Measurements from ENCODE around the gene ANKZF1. TPM values are rescaled to one million over a fixed set of nuclear protein-coding genes. Genes with fewer than 3 reads are reported as not detected.
A peak's percentile ranks its signal among the peaks of the same experiment; 100 is the strongest.

The ANKZF1 gene
- polyA plus RNA-seq, 1 of the 3 experiments (the other 2 are of a cell fraction) = 22.3 TPM

GRCh38 chr2:219228041-219228910 is 1.3 kb upstream of the ANKZF1 start:
- Histone ChIP-seq H3K27me3 (ENCODE audit: insufficient read depth) (no peaks in the 10 kb centered on the region), H3K4me1 (ENCODE audit: control insufficient read depth in 1 of 2, insufficient read depth in 2 of 2, low read depth in 1 of 2, low read length in 1 of 2) (peaks cover 3 to 16% of the 10 kb centered on the region in 2 experiments; a peak in 1 of 4 replicates), H3K9me3 (no peaks in the 10 kb centered on the region), H3F3A (replicated peaks; ENCODE audit: insufficient read depth) (peaks cover 11% of the 10 kb centered on the region), H2AFZ (ENCODE audit: low read depth) (peak overlapping the region; percentile 75; the same call in 1 of the 2 replicates), H3K36me3 (replicated peaks in 1 of 2; ENCODE audit: control insufficient read depth in 1 of 2, insufficient read depth in 2 of 2, low read length in 1 of 2) (peaks cover 10 to 39% of the 10 kb centered on the region in 2 experiments), H4K20me1 (ENCODE audit: insufficient read depth) (no peaks in the 10 kb centered on the region), H3K79me2 (ENCODE audit: insufficient read depth) (peaks cover 27% of the 10 kb centered on the region), H3K9ac (peak overlapping the region; percentile 78), H3K9me2 (no peaks in the 10 kb centered on the region), H3K4me3 (ENCODE audit: low read depth in 2 of 2, low read length in 1 of 2) (peak overlapping the region; percentile 82 to 87), H3K27ac (ENCODE audit: low read depth in 2 of 2, low read length in 1 of 2) (peak overlapping the region in 1 of 2 experiments; percentile 75; a peak in 2 of 4 replicates), H3K4me2 (peak overlapping the region; percentile 98)
- DNase-seq = no peak
- TF ChIP-seq TCF12 (IDR thresholded peaks at IDR 0.05) = no peak
- no peak for TF ChIP-seq USF2 (IDR thresholded peaks at IDR 0.05; ENCODE audit: borderline replicate concordance, low read depth, low read length)
- no peak for TF ChIP-seq JUND (IDR thresholded peaks at IDR 0.05)
- CTCF ChIA-PET = interaction anchor here (0.8 to 5.1 kb wide), 6 partner anchors 9 to 198 kb away, joined by 3 to 40 read pairs (median 6); partner anchors contain the start of gene ABCB6
- 50% methylated on average over 6 of the region's 7 CpGs for WGBS (ENCODE audit: low lambda C conversion rate)
- POLR2A ChIA-PET = interaction anchor here (0.7 to 2.7 kb wide), 4 partner anchors 10 to 51 kb away, joined by 3 to 23 read pairs (median 14); partner anchors contain the start of genes ABCB6, CNPPD1, GLB1L and STK16

- peaks cover 11% of the 10 kb centered on the region for H3F3A ChIP-seq (replicated peaks; ENCODE audit: insufficient read depth)
- H3K9me2 ChIP-seq = no peaks in the 10 kb centered on the region
- peak overlapping the region; percentile 78 for H3K9ac ChIP-seq
- POLR2A ChIA-PET = interaction anchor here (0.6 to 2.7 kb wide), 4 partner anchors 10 to 55 kb away, joined by 3 to 23 read pairs (median 14); partner anchors contain the start of genes ABCB6, CNPPD1, GLB1L and STK16
- TF ChIP-seq FOSL2 (IDR thresholded peaks at IDR 0.05; ENCODE audit: borderline replicate concordance, low read depth) (no peak), RCOR1 (IDR thresholded peaks at IDR 0.05; ENCODE audit: low read length) (no peak), FOXJ3 (CRISPR knock-in tag; IDR thresholded peaks at IDR 0.05) (no peak), NRF1 (IDR thresholded peaks at IDR 0.05; ENCODE audit: low read depth, low read length) (no peak), CTCF (IDR thresholded peaks at IDR 0.05) (no peak), USF2 (IDR thresholded peaks at IDR 0.05; ENCODE audit: borderline replicate concordance, low read depth, low read length) (no peak), SMC3 (IDR thresholded peaks at IDR 0.05; ENCODE audit: low read depth, low read length) (no peak), GATA2 (CRISPR knock-in tag; IDR thresholded peaks at IDR 0.05) (no peak)
- H3K79me2 ChIP-seq (ENCODE audit: insufficient read depth) = peaks cover 27% of the 10 kb centered on the region
- H2AFZ ChIP-seq (ENCODE audit: low read depth) = peak overlapping the region; percentile 75; the same call in 1 of the 2 replicates
- peaks cover 9 to 39% of the 10 kb centered on the region in 2 experiments for H3K36me3 ChIP-seq (replicated peaks in 1 of 2; ENCODE audit: control insufficient read depth in 1 of 2, insufficient read depth in 2 of 2, low read length in 1 of 2)
- peak overlapping the region; percentile 98 for H3K4me2 ChIP-seq
- CTCF ChIA-PET = interaction anchor here (0.8 to 5.1 kb wide), 8 partner anchors 10 to 199 kb away, joined by 3 to 40 read pairs (median 4); partner anchors contain the start of gene ABCB6
- H3K4me1 ChIP-seq (ENCODE audit: control insufficient read depth in 1 of 2, insufficient read depth in 2 of 2, low read depth in 1 of 2, low read length in 1 of 2) = peaks cover 3 to 16% of the 10 kb centered on the region in 2 experiments; a peak in 1 of 4 replicates
- H4K20me1 ChIP-seq (ENCODE audit: insufficient read depth) = no peaks in the 10 kb centered on the region
- peak overlapping the region; percentile 74 to 75; a peak in 3 of 4 replicates for H3K27ac ChIP-seq (ENCODE audit: low read depth in 2 of 2, low read length in 1 of 2)
- peak overlapping the region; percentile 82 to 87 for H3K4me3 ChIP-seq (ENCODE audit: low read depth in 2 of 2, low read length in 1 of 2)
- no peaks in the 10 kb centered on the region for H3K9me3 ChIP-seq
- WGBS (ENCODE audit: low lambda C conversion rate) = 4% methylated on average over 13 of the region's 19 CpGs
- H3K27me3 ChIP-seq (ENCODE audit: insufficient read depth) = no peaks in the 10 kb centered on the region
- no peak for DNase-seq
Observed at GRCh38 chr2:219228911-219229304, 698 bp upstream of the ANKZF1 start.

All from SK-N-SH (cell line).